AG10803 (cell line): Measurements from ENCODE around the gene TBCB.

ENCODE experiments used
- DNase-seq: peaks from one replicate; pipeline ENCODE4 v3.0.0; 2010; ENCODE audit warnings: low read depth
- H3K4me3 ChIP-seq: 2 replicates; pipeline ENCODE4 v1.5.1; 2011; ENCODE audit warnings: mild to moderate bottlenecking, low read length, control low read depth
- TF ChIP-seq, protein P1 (sequence below): conservative IDR thresholded peaks from 2 replicates; pipeline ENCODE4 v1.5.1; 2011; ENCODE audit warnings: mild to moderate bottlenecking, low read length, control low read depth, inconsistent platforms

TBCB gene

DNA sequence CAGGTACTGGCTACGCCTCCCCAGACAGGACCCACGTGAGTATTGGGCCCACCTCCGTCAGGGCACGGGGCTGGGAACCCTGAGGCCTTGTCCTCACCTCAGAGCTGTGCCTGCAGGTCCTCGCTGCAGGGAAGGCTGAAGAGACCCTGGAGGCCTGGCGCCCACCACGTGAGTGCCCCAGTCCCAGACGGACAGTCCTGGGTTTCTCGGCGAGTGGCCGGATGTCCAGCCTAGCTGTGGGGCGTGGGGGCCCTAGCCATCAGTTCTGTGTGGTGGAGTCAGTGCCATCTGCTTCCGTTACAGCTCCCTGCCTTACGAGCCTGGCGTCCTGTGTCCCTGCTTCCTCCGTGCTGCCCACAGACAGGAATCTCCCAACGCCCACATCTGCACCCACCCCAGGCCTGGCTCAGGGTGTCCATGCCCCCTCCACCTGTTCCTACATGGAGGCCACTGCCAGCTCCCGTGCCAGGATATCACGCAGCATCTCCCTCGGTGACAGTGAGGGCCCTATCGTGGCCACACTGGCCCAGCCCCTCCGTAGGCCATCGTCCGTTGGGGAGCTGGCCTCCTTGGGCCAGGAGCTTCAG lies 12.1 kb upstream of the TBCB start:
- TF ChIP-seq, protein P1, sequence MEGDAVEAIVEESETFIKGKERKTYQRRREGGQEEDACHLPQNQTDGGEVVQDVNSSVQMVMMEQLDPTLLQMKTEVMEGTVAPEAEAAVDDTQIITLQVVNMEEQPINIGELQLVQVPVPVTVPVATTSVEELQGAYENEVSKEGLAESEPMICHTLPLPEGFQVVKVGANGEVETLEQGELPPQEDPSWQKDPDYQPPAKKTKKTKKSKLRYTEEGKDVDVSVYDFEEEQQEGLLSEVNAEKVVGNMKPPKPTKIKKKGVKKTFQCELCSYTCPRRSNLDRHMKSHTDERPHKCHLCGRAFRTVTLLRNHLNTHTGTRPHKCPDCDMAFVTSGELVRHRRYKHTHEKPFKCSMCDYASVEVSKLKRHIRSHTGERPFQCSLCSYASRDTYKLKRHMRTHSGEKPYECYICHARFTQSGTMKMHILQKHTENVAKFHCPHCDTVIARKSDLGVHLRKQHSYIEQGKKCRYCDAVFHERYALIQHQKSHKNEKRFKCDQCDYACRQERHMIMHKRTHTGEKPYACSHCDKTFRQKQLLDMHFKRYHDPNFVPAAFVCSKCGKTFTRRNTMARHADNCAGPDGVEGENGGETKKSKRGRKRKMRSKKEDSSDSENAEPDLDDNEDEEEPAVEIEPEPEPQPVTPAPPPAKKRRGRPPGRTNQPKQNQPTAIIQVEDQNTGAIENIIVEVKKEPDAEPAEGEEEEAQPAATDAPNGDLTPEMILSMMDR, result no peak
- H3K4me3 ChIP-seq, result no peak overlapping the region
- DNase-seq, result no peak

DNA sequence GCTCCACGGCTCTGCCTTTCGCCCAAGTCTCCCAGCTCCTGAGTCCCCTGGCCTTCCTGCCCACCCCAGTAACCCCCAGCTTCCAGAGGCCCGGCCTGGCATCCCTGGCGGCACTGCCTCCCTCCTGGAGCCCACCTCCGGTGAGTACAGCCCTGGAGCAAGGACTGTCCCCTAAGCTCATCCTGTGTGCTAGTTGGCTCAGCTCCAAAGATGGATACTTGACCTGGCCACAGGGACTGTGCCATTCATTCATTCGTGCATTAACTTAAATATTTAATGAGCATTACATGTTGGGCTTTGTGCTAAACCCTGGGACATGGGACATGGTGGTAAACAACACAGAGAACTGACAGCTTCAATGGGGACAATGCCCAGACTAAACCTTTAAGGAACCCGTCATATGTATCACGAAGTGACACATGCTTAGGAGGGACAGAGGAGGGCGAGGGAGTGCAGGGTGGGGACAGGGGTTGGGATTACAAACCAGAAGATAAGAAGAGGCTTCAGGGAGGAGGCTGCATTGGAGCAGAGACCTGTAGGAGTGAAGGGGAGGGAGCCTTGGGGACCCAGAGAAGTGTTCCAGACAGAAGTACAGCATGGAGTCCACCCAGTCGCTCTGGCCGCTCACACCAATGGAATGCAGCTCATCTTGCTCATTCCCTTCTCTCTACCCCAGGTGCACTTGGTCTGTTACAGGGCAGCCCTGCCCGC lies 11.3 kb upstream of the TBCB start:
- no peak for DNase-seq
- H3K4me3 ChIP-seq, result no peak overlapping the region
- TF ChIP-seq, protein P1, result no peak

DNA sequence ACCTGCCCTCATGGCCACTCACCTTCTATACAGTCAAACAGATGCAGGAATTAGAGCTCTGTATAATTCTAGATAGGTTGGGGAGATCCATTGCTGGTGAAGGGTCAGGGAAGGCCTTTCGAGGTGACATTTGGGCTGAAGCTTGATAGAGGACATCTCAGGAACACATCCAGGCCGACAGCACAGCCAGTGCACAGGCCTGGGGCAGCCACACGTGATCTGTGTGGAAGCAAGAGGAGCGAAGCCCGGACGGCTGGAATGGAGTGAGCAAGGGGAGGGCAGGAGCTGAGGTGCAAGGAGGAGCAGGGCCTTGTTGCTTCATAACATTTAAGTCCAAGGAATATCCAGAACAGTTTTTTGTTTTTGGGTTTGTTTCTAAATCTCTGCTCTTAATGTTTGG lies 8.8 kb upstream of the TBCB start:
- TF ChIP-seq, protein P1, result no peak

DNA sequence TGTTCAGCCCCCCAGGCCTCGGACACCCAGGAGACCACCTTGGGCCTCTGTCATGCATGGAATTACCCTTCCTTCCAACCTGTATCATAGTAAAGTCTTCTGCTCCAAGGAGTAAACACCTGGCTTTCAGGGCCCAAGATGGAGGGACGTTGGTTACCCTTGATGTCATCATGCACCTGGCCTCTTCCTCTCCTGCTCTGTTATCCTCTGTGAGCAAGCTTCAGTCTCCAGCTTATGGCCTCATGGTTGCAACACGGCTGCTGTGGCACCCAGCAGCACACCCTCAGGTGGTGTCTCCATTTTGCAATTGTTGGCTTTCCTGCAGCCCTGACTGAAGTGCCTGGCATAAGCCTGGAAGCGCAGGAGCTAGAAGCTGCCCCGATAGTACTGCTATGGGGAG lies 8.3 kb upstream of the TBCB start:
- no peak for DNase-seq
- TF ChIP-seq, protein P1, result no peak
- H3K4me3 ChIP-seq, result no peak overlapping the region

More for the DNA sequence above, 8.8 kb upstream of the TBCB start:
- DNase-seq, result no peak
- H3K4me3 ChIP-seq, result no peak overlapping the region

DNA sequence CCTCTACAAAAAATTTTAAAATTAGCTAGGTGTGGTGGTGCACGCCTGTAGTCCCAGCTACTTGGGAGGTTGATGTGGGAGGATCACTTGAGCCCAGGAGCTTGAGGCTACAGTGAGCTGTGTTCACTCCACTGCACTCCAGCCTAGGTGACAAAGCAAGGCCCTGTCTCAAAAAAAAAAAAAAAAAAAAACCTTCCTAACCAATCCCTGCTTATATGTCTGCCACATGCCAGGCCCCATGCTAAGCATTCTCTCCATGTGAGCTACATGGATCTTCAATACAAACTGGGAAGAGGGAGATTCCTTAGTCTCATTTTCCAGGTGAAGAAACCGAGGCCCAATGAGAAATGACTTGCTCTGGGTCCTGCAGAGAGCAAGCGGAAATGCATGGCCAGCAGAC lies 6.6 kb upstream of the TBCB start:
- no peak for DNase-seq
- TF ChIP-seq, protein P1, result no peak
- no peak overlapping the region for H3K4me3 ChIP-seq

DNA sequence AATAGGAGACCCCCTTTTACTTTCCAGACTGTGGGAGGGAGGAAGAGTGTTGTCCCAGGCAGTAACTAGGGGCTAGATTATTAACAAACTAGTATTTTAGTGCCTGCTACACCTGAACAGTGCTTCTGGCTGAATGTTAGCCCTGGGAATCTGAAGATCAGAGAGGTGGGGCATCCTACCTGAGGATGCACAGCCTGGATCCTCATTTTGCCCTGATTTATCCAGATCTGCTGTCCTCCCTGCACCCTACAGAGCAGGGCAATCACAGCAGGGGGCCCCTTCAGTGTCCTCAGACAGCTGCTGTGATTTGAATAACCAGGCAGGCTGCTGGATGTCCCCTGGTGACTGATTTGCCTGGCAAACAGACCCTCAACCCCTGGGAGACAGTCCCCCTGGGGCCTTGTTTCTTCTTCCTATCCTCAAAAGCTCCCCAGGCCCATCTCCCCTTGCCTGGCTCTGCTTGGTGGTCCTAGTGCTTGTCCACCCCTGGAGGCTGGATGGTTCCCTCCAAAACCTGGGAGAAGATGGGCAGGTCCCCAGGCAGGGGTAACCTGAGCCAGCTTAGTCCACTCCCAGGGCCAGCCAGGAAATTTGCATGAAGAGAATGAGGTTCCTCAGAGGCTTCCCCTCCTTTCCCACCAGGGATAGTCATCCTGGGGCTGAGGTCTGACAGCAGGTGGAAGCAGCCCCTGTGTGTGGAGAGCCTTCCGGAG lies 4.6 kb upstream of the TBCB start, which contains the start of gene OVOL3:
Gene OVOL3, plus strand, starts transcription at position 657 of the 713 bp plus-strand sequence. CDS start 60 bp downstream, outside the sequence.
- DNase-seq, result no peak
- TF ChIP-seq, protein P1, result no peak

More for the DNA sequence above, 4.6 kb upstream of the TBCB start, which contains the start of gene OVOL3:
- no peak within 1 kb of the TSS for H3K4me3 ChIP-seq
